Measurements from ENCODE around the gene RBM44.

DNA sequence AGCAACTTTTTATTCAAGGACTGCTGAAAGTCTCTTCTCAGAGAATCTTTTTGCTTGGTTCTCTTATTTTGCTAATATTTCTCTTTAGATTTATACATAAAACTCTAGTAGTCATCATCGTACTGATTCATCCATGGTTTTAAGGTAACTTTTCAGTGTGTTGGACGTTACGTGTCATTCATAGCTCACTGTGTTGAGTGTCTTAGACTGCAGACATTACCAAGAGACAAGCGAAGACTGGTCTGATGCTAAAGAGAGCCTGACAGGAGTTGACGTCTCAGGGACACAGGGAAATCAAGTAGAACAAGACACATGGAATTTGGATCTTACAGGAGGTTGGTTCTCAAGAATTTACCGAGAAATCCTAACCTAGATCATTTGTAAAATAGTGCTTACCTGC, 25.5 kb downstream of the RBM44 start:
- TF ChIP-seq EZH2 (IDR thresholded peaks at IDR 0.05; ENCODE audit: insufficient read depth, poor library complexity, severe bottlenecking) (no peak), EZH2phosphoT487 (IDR thresholded peaks at IDR 0.05; ENCODE audit: insufficient read depth, low read depth) (no peak)
